Superior temporal gyrus (tissue), 1 donor: ENCODE results near the gene SMPD3.

Experiments used
- DNase-seq: peaks from one replicate; pipeline ENCODE4 v3.0.0-alpha.2; 2016; ENCODE audit errors: extremely low spot score

SMPD3 gene

GRCh38 chr16:68472581-68472980, 24.3 kb upstream of the SMPD3 start:
- no peak for DNase-seq

- peak; percentile 27 for DNase-seq
Observed at GRCh38 chr16:68470461-68471150, 22.3 kb upstream of the SMPD3 start.

- no peak for DNase-seq
Observed at GRCh38 chr16:68469796-68470460, 21.6 kb upstream of the SMPD3 start.

- DNase-seq, result no peak
Observed at GRCh38 chr16:68468842-68469241, 20.5 kb upstream of the SMPD3 start.

- no peak for DNase-seq
Observed at GRCh38 chr16:68466174-68466573, 17.9 kb upstream of the SMPD3 start.

GRCh38 chr16:68463904-68464303, 15.6 kb upstream of the SMPD3 start:
- no peak for DNase-seq

GRCh38 chr16:68460067-68460466, 11.8 kb upstream of the SMPD3 start:
- no peak for DNase-seq

- no peak for DNase-seq
Observed at GRCh38 chr16:68459457-68459856, 11.1 kb upstream of the SMPD3 start.

- no peak for DNase-seq
Observed at GRCh38 chr16:68458551-68458950, 10.2 kb upstream of the SMPD3 start.

- DNase-seq, result no peak
Observed at GRCh38 chr16:68458101-68458500, 9.8 kb upstream of the SMPD3 start.

- DNase-seq, result no peak
Observed at GRCh38 chr16:68455631-68456030, 7.3 kb upstream of the SMPD3 start.

- no peak for DNase-seq
Observed at GRCh38 chr16:68454920-68455435, 6.7 kb upstream of the SMPD3 start.

GRCh38 chr16:68453816-68454215, 5.5 kb upstream of the SMPD3 start:
- no peak for DNase-seq

GRCh38 chr16:68452176-68452575, 3.9 kb upstream of the SMPD3 start:
- DNase-seq, result no peak

- no peak for DNase-seq
Observed at GRCh38 chr16:68451676-68452075, 3.4 kb upstream of the SMPD3 start.

- no peak for DNase-seq
Observed at GRCh38 chr16:68450741-68451255, 2.5 kb upstream of the SMPD3 start.

GRCh38 chr16:68447653-68448359, 502 bp downstream of the SMPD3 start:
- no peak for DNase-seq

- DNase-seq, result no peak
Observed at GRCh38 chr16:68446681-68447652, 1.3 kb downstream of the SMPD3 start.

- DNase-seq, result peak; percentile 75
Observed at GRCh38 chr16:68445458-68445857, 2.9 kb downstream of the SMPD3 start.

- DNase-seq, result no peak
Observed at GRCh38 chr16:68444056-68444657, 4.2 kb downstream of the SMPD3 start.

GRCh38 chr16:68436581-68436980, 11.7 kb downstream of the SMPD3 start:
- DNase-seq, result no peak
